ENCODE measurements around the gene TMEFF2.

Gene TMEFF2

GRCh38 chr2:191970867-191971266, 223.9 kb downstream of the TMEFF2 start:
- no peak for DNase-seq (ENCODE audit: low read depth in 2 of 2)

DNA sequence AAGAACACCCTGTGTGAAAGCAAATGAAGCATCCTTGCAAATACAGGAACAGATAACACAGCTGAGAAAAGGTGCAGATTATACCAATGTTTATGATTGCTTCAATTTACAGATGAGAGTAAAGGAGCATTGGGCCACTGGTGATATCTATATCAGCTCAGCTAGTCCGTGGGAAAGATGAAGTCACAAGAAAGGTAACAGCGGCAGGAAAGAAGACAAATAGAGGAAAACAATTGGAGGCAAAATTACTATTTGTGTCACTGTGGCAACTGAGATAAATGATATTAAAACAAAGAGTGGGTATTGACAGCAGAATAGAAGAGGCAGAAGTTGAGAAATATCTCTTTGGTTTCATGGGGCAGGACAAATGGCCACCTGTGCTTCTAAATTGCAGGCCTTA, 226.6 kb downstream of the TMEFF2 start:
- DNase-seq (ENCODE audit: low read depth in 2 of 2): no peak

DNA sequence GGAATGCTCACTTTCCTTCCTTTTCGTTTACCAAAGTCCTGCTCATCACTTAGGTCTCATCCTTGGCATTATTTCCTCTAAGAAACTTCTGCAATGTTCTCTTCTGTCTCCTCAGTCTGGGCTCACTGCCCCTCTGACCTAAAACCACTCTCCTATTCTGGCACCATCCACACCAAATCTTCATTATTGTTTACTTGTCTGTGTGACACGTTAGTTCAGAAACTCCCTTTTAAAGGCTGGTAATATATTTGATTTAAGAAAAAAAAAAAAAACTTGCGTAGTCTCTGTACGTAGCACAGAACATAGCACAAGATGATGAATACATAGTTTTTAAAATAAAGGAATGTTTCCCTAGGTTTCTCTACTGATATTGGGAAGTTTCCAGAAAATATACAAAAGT, 229.0 kb downstream of the TMEFF2 start:
- DNase-seq (ENCODE audit: low read depth in 2 of 2): no peak

- no peak for DNase-seq (ENCODE audit: low read depth in 2 of 2)
Measured at GRCh38 chr2:191961556-191961955, 233.2 kb downstream of the TMEFF2 start.

- DNase-seq (ENCODE audit: low read depth in 2 of 2): no peak
Measured at GRCh38 chr2:191959209-191959608, 235.5 kb downstream of the TMEFF2 start.

DNA sequence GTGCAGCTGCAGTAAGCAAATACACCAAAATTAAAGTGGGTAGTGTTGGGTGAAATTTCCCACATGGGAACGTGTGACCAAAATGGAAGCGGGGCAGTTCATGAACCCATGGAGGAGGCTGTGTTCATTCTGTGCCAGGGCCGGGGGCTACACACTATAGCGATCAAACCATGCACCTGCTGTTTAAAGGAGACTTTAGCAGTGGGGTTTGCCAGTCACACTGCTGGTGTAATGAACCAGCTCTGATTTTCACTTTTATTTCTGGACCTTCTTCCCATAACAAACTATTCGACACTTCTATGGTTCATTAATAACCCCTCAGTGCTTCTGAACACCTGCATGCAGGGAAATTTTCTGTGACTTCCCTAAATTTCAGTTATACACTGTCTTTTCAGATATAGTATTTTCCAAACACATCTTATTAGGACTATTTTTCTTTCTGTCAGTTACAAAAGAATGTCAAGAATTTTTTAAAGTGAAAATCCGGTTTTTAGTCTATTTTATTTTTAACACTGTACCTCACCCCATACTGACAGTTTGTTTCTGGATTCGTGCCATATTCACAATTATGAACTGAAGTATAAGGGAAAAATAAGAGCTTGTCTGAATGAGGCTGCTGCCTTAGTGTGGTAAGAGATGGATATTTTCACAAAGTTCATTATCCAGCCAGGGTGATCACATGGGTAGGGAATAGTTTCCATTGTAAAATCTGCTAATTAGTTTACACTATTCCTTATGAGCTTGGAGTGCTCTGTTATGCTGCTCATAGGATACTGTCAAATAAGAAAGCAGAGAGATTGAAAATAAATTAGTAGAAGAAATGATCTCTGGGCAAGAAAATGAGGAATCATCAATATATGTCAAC, 236.5 kb downstream of the TMEFF2 start:
- no peak for DNase-seq (ENCODE audit: low read depth in 2 of 2)

DNA sequence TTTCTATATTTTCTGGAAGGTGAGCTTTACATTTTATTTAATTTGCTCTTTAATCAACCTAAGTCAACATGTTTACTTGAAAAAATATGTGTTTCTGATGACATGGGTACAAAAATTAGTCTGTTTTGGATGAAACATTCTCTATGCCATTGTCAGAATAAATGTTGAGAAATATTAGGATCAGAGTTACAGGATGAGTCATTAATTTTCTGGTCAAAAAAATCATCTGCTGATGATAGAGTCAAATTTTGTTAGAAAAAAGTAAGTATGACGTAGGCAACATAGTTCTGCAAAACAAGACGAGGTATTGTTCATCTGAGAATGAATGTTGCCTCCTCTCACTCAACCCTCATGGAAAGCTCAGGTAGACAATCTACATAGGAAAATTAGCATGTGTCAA, 240.3 kb downstream of the TMEFF2 start:
- no peak for DNase-seq (ENCODE audit: low read depth in 2 of 2)

DNA sequence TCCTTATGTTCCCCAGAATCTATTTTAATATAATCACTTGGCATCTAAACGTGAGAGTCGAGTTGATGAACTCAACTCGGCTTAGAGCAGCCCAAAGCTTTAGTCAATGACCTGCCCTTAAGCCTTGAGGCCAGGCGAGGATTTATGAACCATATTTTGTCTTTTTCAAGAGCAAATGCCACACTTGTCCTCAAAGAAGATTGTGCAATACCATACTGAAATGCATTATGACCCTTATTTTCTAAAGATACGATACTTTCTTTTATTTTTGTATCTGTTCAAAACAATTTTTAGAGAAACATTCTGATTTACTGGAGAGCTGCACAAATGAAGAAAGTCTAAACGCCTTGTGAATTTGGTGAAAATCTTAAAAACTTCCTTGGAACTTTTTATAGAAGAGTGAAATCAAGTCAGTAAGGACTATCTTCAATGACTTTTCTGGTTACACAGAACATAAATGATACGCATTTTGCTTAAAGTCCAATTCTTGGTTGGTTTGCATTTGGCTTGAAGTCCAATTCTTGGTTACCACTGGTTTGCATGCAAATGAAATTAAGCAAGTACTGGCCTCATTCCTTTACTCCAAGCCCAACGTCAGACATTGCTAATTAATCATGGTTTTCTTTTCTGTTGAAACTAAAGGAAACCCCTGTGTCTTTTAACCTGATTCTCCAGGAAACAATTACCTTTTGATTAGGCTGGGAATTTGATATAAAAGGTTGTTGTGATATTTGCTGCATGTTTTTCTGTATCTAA, 242.0 kb downstream of the TMEFF2 start:
- no peak for DNase-seq (ENCODE audit: low read depth in 2 of 2)

DNA sequence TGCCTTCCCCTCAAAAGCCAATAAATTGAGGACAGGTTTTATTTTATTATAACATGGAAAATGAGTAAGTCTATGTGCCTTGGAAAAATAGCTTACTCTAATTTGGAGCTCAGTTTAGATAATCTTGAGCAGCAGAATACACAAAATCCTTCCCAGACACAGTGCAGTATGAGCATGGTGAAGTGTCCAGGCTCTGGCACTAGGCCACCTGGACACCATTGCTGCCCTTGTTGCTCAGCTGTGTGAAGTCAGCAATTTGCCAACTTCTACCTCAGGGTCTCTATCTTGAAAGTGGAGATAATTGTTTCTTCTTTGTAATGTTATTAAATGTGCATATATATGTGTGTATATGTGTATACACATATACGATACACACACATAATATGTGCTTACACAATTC, 242.9 kb downstream of the TMEFF2 start:
- DNase-seq (ENCODE audit: low read depth in 2 of 2): no peak

DNA sequence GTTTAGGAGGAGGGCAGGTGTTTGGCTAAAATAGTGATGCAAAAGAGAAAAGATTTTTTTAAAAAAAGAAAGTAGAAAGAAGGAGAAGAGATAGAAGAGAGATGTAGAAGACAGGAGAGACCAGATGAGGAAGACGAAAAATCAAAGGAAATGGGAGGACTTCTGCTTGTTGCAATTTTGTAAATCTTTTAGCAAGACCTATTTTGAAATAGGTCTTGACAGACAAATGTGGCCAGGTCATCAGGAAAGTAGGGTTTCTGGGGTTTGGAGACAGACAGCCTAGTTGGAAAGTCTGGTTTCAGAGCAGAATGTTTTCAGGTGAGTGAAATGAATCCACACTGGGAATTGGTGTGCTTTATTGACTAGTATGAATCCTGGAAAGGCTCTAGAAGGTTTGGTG, 243.4 kb downstream of the TMEFF2 start:
- DNase-seq (ENCODE audit: low read depth in 2 of 2): no peak

DNA sequence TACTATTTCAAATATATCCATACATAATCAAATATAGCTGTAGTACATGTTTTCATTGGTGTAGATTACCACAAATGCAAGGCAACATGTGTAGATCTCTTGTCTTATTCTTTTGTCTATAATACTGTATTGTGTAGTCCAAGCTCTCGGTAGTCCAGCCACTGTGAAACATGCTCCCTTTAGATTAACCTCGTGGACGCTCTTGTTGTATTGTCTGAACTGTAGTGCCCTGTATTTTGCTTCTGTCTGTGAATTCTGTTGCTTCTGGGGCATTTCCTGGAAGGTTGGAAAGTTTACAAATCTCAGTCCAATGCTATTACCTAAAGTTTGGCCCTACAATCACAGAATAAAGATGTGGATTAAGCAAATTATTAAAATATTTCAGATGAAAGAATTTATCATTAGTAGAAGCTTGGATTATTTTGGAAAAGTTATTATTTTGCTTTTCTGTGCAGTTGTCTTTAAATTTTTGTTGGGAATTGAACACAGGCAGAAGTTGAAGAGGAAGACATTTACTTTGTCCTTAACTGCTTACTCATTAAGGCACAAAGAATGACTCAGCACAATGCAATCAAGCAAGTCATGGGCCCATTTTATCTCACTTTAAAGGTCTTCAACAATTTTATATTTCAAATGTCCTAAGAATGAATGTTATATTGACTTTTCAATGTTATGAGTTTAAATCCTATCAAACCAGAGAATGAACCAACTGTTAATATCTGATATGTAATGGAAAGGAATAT, 244.4 kb downstream of the TMEFF2 start:
- no peak for DNase-seq (ENCODE audit: low read depth in 2 of 2)

- no peak for DNase-seq (ENCODE audit: low read depth in 2 of 2)
Measured at GRCh38 chr2:191947235-191947634, 247.5 kb downstream of the TMEFF2 start.

GRCh38 chr2:191946471-191947182, 248.1 kb downstream of the TMEFF2 start:
- no peak for DNase-seq (ENCODE audit: low read depth in 2 of 2)

- DNase-seq (ENCODE audit: low read depth in 2 of 2): no peak
Measured at GRCh38 chr2:191945623-191946022, 249.1 kb downstream of the TMEFF2 start.

- no peak for DNase-seq (ENCODE audit: low read depth in 2 of 2)
Measured at GRCh38 chr2:191942739-191943103, 252.0 kb downstream of the TMEFF2 start.

DNA sequence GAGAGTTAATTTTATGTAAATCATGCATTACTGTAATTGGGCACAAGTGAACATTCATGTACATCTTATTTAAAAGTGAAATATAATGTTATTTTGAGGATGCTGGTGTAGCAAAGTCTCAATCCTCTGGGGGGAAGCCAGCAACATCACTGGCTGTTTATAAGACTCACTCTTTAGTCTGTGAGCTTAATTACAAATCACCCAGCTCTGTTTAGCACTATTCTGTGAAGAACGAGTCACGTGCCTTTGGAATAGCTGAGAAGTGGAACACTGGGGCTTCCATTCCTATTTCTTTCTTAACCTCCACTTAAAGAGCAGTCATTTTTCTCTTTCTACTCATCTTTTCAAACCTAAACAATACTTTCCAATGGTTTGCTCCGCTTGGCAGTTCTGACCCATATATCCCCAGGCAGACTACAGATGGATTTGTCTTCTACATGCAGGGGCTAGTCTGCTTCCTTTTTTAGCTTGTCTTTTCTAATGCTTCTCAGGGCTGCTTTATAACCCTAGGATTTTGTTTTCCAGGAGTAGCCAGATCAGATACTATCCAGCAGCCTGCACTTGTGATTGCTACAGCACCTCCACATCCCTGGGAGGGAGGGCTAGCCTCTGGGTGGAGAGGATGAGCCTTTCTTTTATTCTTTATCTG, 252.5 kb downstream of the TMEFF2 start:
- no peak for DNase-seq (ENCODE audit: low read depth in 2 of 2)

DNA sequence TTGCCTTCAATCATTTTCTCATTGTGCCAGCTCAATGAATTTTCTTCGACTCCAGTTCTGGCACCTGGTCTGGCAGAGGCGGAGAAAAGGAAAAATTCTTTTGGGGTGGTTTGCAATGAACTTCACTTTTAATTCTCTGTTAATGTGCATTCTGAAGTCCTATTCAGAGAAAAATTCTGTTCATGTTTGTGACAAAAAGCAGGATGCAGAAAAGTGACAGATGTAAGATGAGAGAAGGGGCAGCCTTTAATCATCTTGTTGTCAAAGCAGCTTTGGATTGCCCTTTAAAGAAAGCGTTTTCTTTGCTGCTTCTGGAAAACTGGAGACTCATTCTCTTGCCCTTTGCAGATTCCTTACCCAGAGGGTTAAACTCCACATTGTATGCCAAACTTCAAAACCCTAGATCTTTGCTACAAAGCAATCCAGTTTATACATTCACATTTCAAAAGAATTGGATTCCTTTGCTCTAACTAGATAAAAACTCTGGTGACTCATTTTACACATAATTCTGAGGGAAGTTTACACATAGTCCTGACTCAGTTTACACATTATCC, 253.3 kb downstream of the TMEFF2 start:
- no peak for DNase-seq (ENCODE audit: low read depth in 2 of 2)

GRCh38 chr2:191938779-191939178, 256.0 kb downstream of the TMEFF2 start:
- DNase-seq (ENCODE audit: low read depth in 2 of 2): no peak

DNA sequence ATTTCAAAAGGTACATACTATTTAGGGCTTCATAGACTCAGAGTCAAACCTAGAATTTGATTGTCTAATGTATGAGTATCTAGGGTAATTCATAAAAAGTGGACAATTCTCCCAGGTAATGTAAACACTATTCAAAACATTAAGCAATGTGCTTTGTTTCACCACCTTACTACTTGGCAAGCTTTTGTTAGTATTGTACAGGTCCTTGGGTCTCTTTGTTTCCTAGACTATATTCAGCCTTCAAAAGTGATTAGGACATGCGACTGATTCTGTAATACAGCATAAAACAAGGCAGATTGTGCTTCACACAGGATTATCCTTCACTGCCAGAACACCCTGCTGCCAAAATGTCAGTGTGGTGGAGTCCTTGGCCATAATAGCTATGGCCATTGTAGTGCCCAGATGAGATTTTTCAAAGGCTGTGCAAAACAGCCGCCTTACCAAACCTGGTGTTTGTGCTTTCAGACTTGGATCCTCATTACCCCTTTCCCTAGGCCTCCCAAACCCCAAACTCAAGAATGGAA, 257.8 kb downstream of the TMEFF2 start:
- no peak for DNase-seq (ENCODE audit: low read depth in 2 of 2)

- DNase-seq (ENCODE audit: low read depth in 2 of 2): no peak
Measured at GRCh38 chr2:191935247-191935646, 259.5 kb downstream of the TMEFF2 start.

Data from stimulated activated CD4-positive, alpha-beta T cell treated with anti-CD3 and anti-CD28 coated beads, Interleukin-1b, Interleukin-23, amount 100 ng/mL, for 1 hour (primary cell).